ENCODE data around the gene PPARGC1A. TPM values are rescaled to one million over a fixed set of nuclear protein-coding genes. Genes with fewer than 3 reads are reported as not detected.

The PPARGC1A gene
- total and polyA plus RNA-seq, 4 donors = 7.7 to 34.6 (median 16.3) TPM

DNA sequence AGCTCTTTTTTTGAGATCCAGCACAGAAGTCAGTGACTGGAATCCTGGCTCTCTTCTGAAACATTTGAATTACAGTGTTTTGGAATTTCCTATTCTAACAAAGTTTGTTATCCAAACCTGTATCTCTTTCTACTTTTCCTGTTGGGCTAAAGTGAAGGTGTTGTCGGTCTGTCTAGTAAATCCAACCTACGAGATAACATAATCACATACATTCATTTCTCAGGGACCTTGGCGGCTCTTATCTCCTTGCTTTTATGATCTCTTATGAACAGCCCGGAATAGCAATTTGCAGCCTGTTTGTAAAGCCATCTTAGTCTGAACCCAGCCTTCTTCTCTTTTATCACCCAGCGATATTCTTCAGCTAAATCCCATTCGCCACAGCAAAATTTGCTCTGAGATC is 14.5 kb downstream of the PPARGC1A start:
- peak overlapping the region; percentile 84 to 89 for H3K27ac ChIP-seq (ENCODE audit: low read depth in 1 of 2, low read length in 2 of 2)
- no peak for TF ChIP-seq FOXA1 (IDR thresholded peaks at IDR 0.05)
- TF ChIP-seq RXRA (IDR thresholded peaks at IDR 0.05) = no peak
- TF ChIP-seq, protein P1, sequence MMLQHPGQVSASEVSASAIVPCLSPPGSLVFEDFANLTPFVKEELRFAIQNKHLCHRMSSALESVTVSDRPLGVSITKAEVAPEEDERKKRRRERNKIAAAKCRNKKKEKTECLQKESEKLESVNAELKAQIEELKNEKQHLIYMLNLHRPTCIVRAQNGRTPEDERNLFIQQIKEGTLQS (IDR thresholded peaks at IDR 0.05) = no peak
- TF ChIP-seq TAF1 (conservative IDR thresholded peaks at IDR 0.05) = no peak
- TF ChIP-seq, protein P2, sequence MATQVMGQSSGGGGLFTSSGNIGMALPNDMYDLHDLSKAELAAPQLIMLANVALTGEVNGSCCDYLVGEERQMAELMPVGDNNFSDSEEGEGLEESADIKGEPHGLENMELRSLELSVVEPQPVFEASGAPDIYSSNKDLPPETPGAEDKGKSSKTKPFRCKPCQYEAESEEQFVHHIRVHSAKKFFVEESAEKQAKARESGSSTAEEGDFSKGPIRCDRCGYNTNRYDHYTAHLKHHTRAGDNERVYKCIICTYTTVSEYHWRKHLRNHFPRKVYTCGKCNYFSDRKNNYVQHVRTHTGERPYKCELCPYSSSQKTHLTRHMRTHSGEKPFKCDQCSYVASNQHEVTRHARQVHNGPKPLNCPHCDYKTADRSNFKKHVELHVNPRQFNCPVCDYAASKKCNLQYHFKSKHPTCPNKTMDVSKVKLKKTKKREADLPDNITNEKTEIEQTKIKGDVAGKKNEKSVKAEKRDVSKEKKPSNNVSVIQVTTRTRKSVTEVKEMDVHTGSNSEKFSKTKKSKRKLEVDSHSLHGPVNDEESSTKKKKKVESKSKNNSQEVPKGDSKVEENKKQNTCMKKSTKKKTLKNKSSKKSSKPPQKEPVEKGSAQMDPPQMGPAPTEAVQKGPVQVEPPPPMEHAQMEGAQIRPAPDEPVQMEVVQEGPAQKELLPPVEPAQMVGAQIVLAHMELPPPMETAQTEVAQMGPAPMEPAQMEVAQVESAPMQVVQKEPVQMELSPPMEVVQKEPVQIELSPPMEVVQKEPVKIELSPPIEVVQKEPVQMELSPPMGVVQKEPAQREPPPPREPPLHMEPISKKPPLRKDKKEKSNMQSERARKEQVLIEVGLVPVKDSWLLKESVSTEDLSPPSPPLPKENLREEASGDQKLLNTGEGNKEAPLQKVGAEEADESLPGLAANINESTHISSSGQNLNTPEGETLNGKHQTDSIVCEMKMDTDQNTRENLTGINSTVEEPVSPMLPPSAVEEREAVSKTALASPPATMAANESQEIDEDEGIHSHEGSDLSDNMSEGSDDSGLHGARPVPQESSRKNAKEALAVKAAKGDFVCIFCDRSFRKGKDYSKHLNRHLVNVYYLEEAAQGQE (IDR thresholded peaks at IDR 0.05) = no peak
- TF ChIP-seq RAD21 (IDR thresholded peaks at IDR 0.05) = no peak
- TF ChIP-seq NR2F2 (IDR thresholded peaks at IDR 0.05) = no peak
- no peak for TF ChIP-seq HNF4A (conservative IDR thresholded peaks at IDR 0.05)
- TF ChIP-seq, protein P3, sequence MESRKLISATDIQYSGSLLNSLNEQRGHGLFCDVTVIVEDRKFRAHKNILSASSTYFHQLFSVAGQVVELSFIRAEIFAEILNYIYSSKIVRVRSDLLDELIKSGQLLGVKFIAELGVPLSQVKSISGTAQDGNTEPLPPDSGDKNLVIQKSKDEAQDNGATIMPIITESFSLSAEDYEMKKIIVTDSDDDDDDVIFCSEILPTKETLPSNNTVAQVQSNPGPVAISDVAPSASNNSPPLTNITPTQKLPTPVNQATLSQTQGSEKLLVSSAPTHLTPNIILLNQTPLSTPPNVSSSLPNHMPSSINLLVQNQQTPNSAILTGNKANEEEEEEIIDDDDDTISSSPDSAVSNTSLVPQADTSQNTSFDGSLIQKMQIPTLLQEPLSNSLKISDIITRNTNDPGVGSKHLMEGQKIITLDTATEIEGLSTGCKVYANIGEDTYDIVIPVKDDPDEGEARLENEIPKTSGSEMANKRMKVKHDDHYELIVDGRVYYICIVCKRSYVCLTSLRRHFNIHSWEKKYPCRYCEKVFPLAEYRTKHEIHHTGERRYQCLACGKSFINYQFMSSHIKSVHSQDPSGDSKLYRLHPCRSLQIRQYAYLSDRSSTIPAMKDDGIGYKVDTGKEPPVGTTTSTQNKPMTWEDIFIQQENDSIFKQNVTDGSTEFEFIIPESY (IDR thresholded peaks at IDR 0.05) = no peak
- no peak for TF ChIP-seq HNF4G (IDR thresholded peaks at IDR 0.05)
- TF ChIP-seq, protein P4, sequence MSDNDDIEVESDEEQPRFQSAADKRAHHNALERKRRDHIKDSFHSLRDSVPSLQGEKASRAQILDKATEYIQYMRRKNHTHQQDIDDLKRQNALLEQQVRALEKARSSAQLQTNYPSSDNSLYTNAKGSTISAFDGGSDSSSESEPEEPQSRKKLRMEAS (IDR thresholded peaks at IDR 0.05) = no peak
- no peak for TF ChIP-seq FOXA2 (IDR thresholded peaks at IDR 0.05)
- H3K9me3 ChIP-seq (ENCODE audit: control insufficient read depth in 4 of 4, low read length in 3 of 4) = no peaks in the 10 kb centered on the region
- no peak for DNase-seq (ENCODE audit: low spot score)
- no peak overlapping the region for H3K4me3 ChIP-seq (ENCODE audit: low read depth in 1 of 3, low read length in 3 of 3)
- H3K27me3 ChIP-seq (ENCODE audit: control insufficient read depth in 4 of 4, insufficient read depth in 4 of 4, low read length in 3 of 4) = no peaks in the 10 kb centered on the region
- H3K9ac ChIP-seq (ENCODE audit: low read depth in 1 of 2, low read length in 2 of 2) = peak overlapping the region in 1 of 2 donors; percentile 5
- peaks cover 0 to 63% (median 32%) of the 10 kb centered on the region in 4 donors for H3K4me1 ChIP-seq (ENCODE audit: control insufficient read depth in 4 of 4, insufficient read depth in 4 of 4, low read length in 3 of 4)
- no peaks in the 10 kb centered on the region for H3K36me3 ChIP-seq (ENCODE audit: control insufficient read depth in 4 of 4, insufficient read depth in 3 of 4, low read depth in 1 of 4, low read length in 3 of 4)
- 72% methylated on average over 6 of the region's 6 CpGs for WGBS

DNA sequence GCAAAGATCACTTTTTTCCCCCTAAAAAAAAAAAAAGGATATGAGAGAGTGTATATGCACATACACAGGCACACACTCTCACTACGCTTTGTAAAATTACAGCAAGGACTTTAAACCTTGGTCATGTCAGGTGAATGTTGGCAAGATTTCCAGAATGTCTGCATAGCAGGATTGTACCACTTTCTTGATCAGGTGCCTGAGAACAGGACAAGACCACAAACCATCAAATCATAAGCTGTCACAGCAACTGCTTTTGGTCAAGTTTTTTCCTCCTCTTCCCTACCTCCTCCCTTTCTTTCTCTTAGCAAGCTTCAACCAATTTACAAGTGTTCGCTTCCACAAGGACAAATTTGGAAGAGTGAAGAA is 15.3 kb downstream of the PPARGC1A start:
- no peaks in the 10 kb centered on the region for H3K36me3 ChIP-seq (ENCODE audit: control insufficient read depth in 4 of 4, insufficient read depth in 3 of 4, low read depth in 1 of 4, low read length in 3 of 4)
- no peak overlapping the region for H3K4me3 ChIP-seq (ENCODE audit: low read depth in 1 of 3, low read length in 3 of 3)
- H3K27me3 ChIP-seq (ENCODE audit: control insufficient read depth in 4 of 4, insufficient read depth in 4 of 4, low read length in 3 of 4) = no peaks in the 10 kb centered on the region
- DNase-seq (ENCODE audit: low spot score) = no peak
- WGBS = 60% methylated on average over 2 of the region's 2 CpGs
- H3K4me1 ChIP-seq (ENCODE audit: control insufficient read depth in 4 of 4, insufficient read depth in 4 of 4, low read length in 3 of 4) = peaks cover 0 to 55% (median 30%) of the 10 kb centered on the region in 4 donors
- TF ChIP-seq, protein P5, sequence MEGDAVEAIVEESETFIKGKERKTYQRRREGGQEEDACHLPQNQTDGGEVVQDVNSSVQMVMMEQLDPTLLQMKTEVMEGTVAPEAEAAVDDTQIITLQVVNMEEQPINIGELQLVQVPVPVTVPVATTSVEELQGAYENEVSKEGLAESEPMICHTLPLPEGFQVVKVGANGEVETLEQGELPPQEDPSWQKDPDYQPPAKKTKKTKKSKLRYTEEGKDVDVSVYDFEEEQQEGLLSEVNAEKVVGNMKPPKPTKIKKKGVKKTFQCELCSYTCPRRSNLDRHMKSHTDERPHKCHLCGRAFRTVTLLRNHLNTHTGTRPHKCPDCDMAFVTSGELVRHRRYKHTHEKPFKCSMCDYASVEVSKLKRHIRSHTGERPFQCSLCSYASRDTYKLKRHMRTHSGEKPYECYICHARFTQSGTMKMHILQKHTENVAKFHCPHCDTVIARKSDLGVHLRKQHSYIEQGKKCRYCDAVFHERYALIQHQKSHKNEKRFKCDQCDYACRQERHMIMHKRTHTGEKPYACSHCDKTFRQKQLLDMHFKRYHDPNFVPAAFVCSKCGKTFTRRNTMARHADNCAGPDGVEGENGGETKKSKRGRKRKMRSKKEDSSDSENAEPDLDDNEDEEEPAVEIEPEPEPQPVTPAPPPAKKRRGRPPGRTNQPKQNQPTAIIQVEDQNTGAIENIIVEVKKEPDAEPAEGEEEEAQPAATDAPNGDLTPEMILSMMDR (IDR thresholded peaks at IDR 0.05; ENCODE audit: low read depth, low read length, missing input control) = no peak
- TF ChIP-seq, protein P2 (IDR thresholded peaks at IDR 0.05) = peak; percentile 56
- TF ChIP-seq RXRA (IDR thresholded peaks at IDR 0.05) = peak; percentile 45 to 59
- peak; percentile 72 for TF ChIP-seq SP1 (IDR thresholded peaks at IDR 0.05)
- TF ChIP-seq HNF4A (conservative IDR thresholded peaks at IDR 0.05) = peak; percentile 88 to 90
- peak; percentile 73 for TF ChIP-seq HNF4G (IDR thresholded peaks at IDR 0.05)
- peak; percentile 32 to 33 for TF ChIP-seq RAD21 (IDR thresholded peaks at IDR 0.05)
- TF ChIP-seq, protein P4 (IDR thresholded peaks at IDR 0.05) = peak; percentile 30
- no peak for TF ChIP-seq GABPA (IDR thresholded peaks at IDR 0.05 in 1 of 2, conservative IDR thresholded peaks at IDR 0.05 in 1 of 2)
- TF ChIP-seq FOXA1 (IDR thresholded peaks at IDR 0.05) = no peak
- TF ChIP-seq, protein P1 (IDR thresholded peaks at IDR 0.05) = no peak
- TF ChIP-seq, protein P3 (IDR thresholded peaks at IDR 0.05) = peak; percentile 61
- TF ChIP-seq JUND (IDR thresholded peaks at IDR 0.05) = peak; percentile 32 to 55
- peak; percentile 62 for TF ChIP-seq YY1 (IDR thresholded peaks at IDR 0.05)
- H3K9ac ChIP-seq (ENCODE audit: low read depth in 1 of 2, low read length in 2 of 2) = peak overlapping the region in 1 of 2 donors; percentile 36
- H3K27ac ChIP-seq (ENCODE audit: low read depth in 1 of 2, low read length in 2 of 2) = peak overlapping the region; percentile 67 to 84
- H3K9me3 ChIP-seq (ENCODE audit: control insufficient read depth in 4 of 4, low read length in 3 of 4) = no peaks in the 10 kb centered on the region

Data from liver (tissue), 9 donors.